Panc1 (cell line): Measurements from ENCODE around the gene RSAD1. TPM values are rescaled to one million over a fixed set of nuclear protein-coding genes. Genes with fewer than 3 reads are reported as not detected.

Experiments used
- ATAC-seq: fragments of 200-7000 bp; cut with Tn5 transposase; 2 replicates; pipeline ENCODE4 v1.9.1; 2020; ENCODE audit warnings: mild to moderate bottlenecking, moderate library complexity
- BruUV-seq: library from RNA; stranded (reverse); fragments of 400-500 nt; replicated peaks from 2 replicates; lab custom pipeline; 2021; lab: Mats Ljungman, UMichigan
- CTCF ChIA-PET: fragments of 300-600 bp; sonication (Branson Sonifier 250); formaldehyde crosslinking; loops from one replicate; lab custom pipeline; 2022; ENCODE audit warnings: antibody characterized with exemption; lab: Charles Lee
- POLR2A ChIA-PET: fragments of 300-600 bp; sonication (Branson Sonifier 250); formaldehyde crosslinking; loops from one replicate; lab custom pipeline; 2022; ENCODE audit warnings: antibody characterized with exemption; lab: Charles Lee
- DNase-seq: peaks from one replicate; pipeline ENCODE4 v3.0.0-alpha.2; 2010; ENCODE audit warnings: low read depth, low spot score
- H3K27ac ChIP-seq: 2 replicates; pipeline ENCODE4 v1.5.1; 2011; ENCODE audit warnings: mild to moderate bottlenecking, low read length, inconsistent platforms
- H3K27me3 ChIP-seq: fragments of 200-500 bp; sonication (Bioruptor generic); 2 replicates; pipeline ENCODE4 v1.6.0; 2014; ENCODE audit warnings: low read length, inconsistent platforms; ENCODE audit not compliant: control insufficient read depth, insufficient read depth
- H3K36me3 ChIP-seq: fragments of 200-500 bp; sonication (Bioruptor generic); 2 replicates; pipeline ENCODE4 v1.5.1; 2014; ENCODE audit warnings: inconsistent platforms, mild to moderate bottlenecking, low read length, moderate library complexity; ENCODE audit not compliant: control insufficient read depth, insufficient read depth
- H3K4me1 ChIP-seq: 2 replicates; pipeline ENCODE4 v1.5.1; 2011; ENCODE audit warnings: inconsistent platforms, mild to moderate bottlenecking, low read length, moderate library complexity; ENCODE audit not compliant: control insufficient read depth, insufficient read depth
- H3K4me3 ChIP-seq, 2 experiments: 2 replicates each; pipeline ENCODE4 v1.5.1; 2011 to 2012; ENCODE audit warnings: low read depth in 2 of 2, low read length in 2 of 2, mild to moderate bottlenecking in 2 of 2, inconsistent platforms in 1 of 2, moderate library complexity in 1 of 2
- H3K9me3 ChIP-seq: fragments of 200-500 bp; sonication (Bioruptor generic); 2 replicates; pipeline ENCODE4 v1.5.1; 2014; ENCODE audit warnings: low read depth, mild to moderate bottlenecking, inconsistent platforms, low read length, moderate library complexity; ENCODE audit not compliant: control insufficient read depth, insufficient read depth
- POLR2AphosphoS5 ChIP-seq: IDR thresholded peaks from 2 replicates; pipeline ENCODE4 v1.6.1; 2012; ENCODE audit warnings: mild to moderate bottlenecking, low read depth, low read length, moderate library complexity
- SIN3A ChIP-seq: IDR thresholded peaks from 2 replicates; pipeline ENCODE4 v1.6.1; 2012; ENCODE audit warnings: low read depth, mild to moderate bottlenecking, low read length, moderate library complexity, borderline replicate concordance; ENCODE audit not compliant: insufficient read depth
- TCF7L2 ChIP-seq: IDR thresholded peaks from 2 replicates; pipeline ENCODE4 v1.6.1; 2011; ENCODE audit warnings: mild to moderate bottlenecking, low read depth, low read length, inconsistent platforms
- in situ Hi-C: cut with HindIII; loops from 2 replicates; pipeline ENCODE4 v1.10.0; 2016; ENCODE audit warnings: low sequenced_read_pairs, low pct_unique_long_range_greater_than_20kb
- intact Hi-C: fragments of 100-400 bp; cut with micrococcal nuclease; formaldehyde crosslinking; loops from one replicate; pipeline ENCODE4 v1.10.0; 2022; ENCODE audit not compliant: unreplicated experiment
- total RNA-seq: library from RNA; stranded (reverse); gene quantifications from one replicate; pipeline ENCODE4 v1.2.1, GENCODE V29; 2021; ENCODE audit not compliant: unreplicated experiment
- TF ChIP-seq, protein P1 (sequence below), 2 experiments: IDR thresholded peaks; 2 replicates each; pipeline ENCODE4 v1.6.1; 2011 to 2012; ENCODE audit warnings: low read depth in 2 of 2, control low read depth in 1 of 2, low read length in 1 of 2, mild to moderate bottlenecking in 1 of 2, moderate library complexity in 1 of 2; ENCODE audit not compliant: insufficient read depth in 1 of 2
- TF ChIP-seq, protein P2 (sequence below): fragments of 450-650 bp; IDR thresholded peaks from 2 replicates; pipeline ENCODE4 v1.5.1; 2017; ENCODE audit warnings: mild to moderate bottlenecking

The RSAD1 gene
- total RNA-seq, 1 experiment from 2014 or later, result 40.2 TPM

DNA sequence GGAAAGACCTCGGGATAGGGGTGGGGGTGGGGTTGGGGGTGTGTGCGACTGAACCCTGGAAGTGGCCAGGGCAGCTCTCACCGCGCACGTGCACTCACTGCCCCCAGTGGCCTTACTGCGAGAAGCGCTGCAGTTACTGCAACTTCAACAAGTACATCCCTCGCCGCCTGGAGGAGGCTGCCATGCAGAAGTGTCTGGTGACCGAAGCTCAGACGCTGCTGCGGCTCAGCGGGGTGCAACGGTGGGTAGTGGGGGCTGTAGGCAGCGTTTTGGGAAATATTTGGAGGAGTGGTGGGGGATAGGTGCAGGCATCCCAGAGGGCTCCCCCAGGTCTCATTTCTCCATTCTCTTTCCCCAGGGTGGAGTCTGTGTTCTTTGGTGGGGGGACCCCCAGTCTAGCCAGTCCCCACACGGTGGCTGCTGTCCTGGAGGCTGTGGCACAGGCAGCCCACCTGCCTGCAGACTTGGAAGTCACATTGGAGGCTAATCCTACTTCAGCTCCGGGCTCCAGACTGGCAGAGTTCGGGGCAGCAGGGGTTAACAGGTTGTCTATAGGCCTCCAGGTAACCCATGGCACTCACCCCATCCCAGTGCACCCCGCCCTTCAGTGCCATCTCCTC lies 972 bp downstream of the RSAD1 start:
- in situ Hi-C loops, result no loop called here
- H3K36me3 ChIP-seq, result no peaks in the 10 kb centered on the region

DNA sequence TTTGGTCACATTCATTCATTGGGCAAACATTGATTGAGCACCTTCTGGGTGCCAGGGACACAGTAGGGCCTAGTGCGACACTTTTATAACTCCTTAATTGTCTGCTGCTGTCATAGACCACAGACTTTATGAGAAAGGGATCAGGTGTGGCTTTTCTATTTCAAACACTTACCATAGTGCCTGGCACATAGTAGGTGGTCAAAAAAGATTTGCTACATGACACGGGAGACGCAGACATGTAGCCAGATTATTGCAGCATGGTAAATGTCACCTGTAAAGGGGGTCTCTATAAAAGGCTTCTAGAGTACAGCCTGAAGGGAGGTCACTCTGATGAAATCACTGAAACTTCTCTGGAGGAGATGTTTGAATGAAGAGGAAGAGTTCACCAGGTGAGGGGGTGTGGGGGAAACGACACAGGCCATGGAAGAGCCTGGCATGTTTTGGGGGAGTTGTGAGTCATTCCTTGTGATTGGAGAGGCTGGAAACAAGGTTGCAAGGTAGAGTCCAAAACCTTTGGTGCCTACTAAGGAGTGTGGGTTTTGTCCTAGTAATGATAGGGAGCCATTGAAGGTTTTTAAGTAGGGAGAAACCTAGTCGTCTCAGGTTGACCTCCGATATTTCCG lies 1.6 kb downstream of the RSAD1 start:
- BruUV-seq, result no TSS peak
- Histone ChIP-seq H3K27me3 (no peaks in the 10 kb centered on the region), H3K4me3 (no peak overlapping the region; a peak in 1 of 4 replicates), H3K9me3 (no peaks in the 10 kb centered on the region), H3K36me3 (no peaks in the 10 kb centered on the region), H3K27ac (0 out of 2 replicates have a peak overlapping the region, but pooled peaks have one; percentile 2), H3K4me1 (peaks cover 30% of the 10 kb centered on the region)
- DNase-seq, result no peak
- in situ Hi-C loops (no loop called here), intact Hi-C loops (loop anchor here (5.0 kb wide), 3 partner anchors 52 to 212 kb away; partner anchors contain the start of genes ABCC3 and EPN3)
- ATAC-seq, result no peak
- ChIA-PET POLR2A (no interaction called here), CTCF (interaction anchor here (0.7 to 1.6 kb wide), 2 partner anchors 118 to 237 kb away, joined by 4 to 8 read pairs; no protein-coding TSS in a partner anchor)
- TF ChIP-seq TCF7L2 (no peak), SIN3A (no peak), POLR2AphosphoS5 (no peak)
- TF ChIP-seq, protein P1, sequence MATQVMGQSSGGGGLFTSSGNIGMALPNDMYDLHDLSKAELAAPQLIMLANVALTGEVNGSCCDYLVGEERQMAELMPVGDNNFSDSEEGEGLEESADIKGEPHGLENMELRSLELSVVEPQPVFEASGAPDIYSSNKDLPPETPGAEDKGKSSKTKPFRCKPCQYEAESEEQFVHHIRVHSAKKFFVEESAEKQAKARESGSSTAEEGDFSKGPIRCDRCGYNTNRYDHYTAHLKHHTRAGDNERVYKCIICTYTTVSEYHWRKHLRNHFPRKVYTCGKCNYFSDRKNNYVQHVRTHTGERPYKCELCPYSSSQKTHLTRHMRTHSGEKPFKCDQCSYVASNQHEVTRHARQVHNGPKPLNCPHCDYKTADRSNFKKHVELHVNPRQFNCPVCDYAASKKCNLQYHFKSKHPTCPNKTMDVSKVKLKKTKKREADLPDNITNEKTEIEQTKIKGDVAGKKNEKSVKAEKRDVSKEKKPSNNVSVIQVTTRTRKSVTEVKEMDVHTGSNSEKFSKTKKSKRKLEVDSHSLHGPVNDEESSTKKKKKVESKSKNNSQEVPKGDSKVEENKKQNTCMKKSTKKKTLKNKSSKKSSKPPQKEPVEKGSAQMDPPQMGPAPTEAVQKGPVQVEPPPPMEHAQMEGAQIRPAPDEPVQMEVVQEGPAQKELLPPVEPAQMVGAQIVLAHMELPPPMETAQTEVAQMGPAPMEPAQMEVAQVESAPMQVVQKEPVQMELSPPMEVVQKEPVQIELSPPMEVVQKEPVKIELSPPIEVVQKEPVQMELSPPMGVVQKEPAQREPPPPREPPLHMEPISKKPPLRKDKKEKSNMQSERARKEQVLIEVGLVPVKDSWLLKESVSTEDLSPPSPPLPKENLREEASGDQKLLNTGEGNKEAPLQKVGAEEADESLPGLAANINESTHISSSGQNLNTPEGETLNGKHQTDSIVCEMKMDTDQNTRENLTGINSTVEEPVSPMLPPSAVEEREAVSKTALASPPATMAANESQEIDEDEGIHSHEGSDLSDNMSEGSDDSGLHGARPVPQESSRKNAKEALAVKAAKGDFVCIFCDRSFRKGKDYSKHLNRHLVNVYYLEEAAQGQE (IDR thresholded peaks at IDR 0.05; ENCODE audit: insufficient read depth in 1 of 2, low read depth in 2 of 2, low read length in 1 of 2), result no peak
- TF ChIP-seq, protein P2, sequence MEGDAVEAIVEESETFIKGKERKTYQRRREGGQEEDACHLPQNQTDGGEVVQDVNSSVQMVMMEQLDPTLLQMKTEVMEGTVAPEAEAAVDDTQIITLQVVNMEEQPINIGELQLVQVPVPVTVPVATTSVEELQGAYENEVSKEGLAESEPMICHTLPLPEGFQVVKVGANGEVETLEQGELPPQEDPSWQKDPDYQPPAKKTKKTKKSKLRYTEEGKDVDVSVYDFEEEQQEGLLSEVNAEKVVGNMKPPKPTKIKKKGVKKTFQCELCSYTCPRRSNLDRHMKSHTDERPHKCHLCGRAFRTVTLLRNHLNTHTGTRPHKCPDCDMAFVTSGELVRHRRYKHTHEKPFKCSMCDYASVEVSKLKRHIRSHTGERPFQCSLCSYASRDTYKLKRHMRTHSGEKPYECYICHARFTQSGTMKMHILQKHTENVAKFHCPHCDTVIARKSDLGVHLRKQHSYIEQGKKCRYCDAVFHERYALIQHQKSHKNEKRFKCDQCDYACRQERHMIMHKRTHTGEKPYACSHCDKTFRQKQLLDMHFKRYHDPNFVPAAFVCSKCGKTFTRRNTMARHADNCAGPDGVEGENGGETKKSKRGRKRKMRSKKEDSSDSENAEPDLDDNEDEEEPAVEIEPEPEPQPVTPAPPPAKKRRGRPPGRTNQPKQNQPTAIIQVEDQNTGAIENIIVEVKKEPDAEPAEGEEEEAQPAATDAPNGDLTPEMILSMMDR, result no peak

More for the DNA sequence above, 972 bp downstream of the RSAD1 start:
- Histone ChIP-seq H3K27me3 (no peaks in the 10 kb centered on the region), H3K9me3 (no peaks in the 10 kb centered on the region), H3K4me3 (peak overlapping the region; percentile 88 to 98), H3K4me1 (peaks cover 30% of the 10 kb centered on the region), H3K27ac (peak overlapping the region; percentile 93)
- intact Hi-C loops, result loop anchor here (5.0 kb wide), 3 partner anchors 53 to 213 kb away; partner anchors contain the start of genes ABCC3 and EPN3
- TF ChIP-seq TCF7L2 (no peak), SIN3A (no peak)
- TF ChIP-seq, protein P1 (IDR thresholded peaks at IDR 0.05; ENCODE audit: insufficient read depth in 1 of 2, low read depth in 2 of 2, low read length in 1 of 2), result no peak
- TF ChIP-seq, protein P2, result no peak; the same call in 1 of the 2 replicates
- POLR2A ChIA-PET, result interaction anchor here (0.7 kb wide), 1 partner anchor 62 kb away, joined by 3 read pairs; no protein-coding TSS in a partner anchor
- no peak for DNase-seq
- BruUV-seq, result no TSS peak
- CTCF ChIA-PET, result interaction anchor here (0.5 to 1.6 kb wide), 4 partner anchors 67 to 238 kb away, joined by 3 to 8 read pairs (median 4); no protein-coding TSS in a partner anchor
- ATAC-seq, result peak; percentile 70
